Peyer's patch (tissue), 4 donors: ENCODE results near the gene TAS2R38. TPM values are rescaled to one million over a fixed set of nuclear protein-coding genes. Genes with fewer than 3 reads are reported as not detected.

ENCODE experiments used
- DNase-seq, 3 donors: peaks; one replicate each; pipeline ENCODE4 v3.0.0-alpha.2; 2017 to 2019
- H3K27ac ChIP-seq, 4 donors: fragments of 200-600 bp; sonication (generic); one replicate each; pipeline ENCODE4 v1.5.1; 2016 to 2019
- H3K27me3 ChIP-seq, 2 donors: fragments of 200-600 bp; sonication (generic); one replicate each; pipeline ENCODE4 v1.5.1; 2019
- H3K36me3 ChIP-seq, 3 donors: fragments of 200-600 bp; sonication (generic); one replicate each; pipeline ENCODE4 v1.5.1; 2016 to 2019
- H3K4me1 ChIP-seq, 4 donors: fragments of 200-600 bp; sonication (generic); one replicate each; pipeline ENCODE4 v1.5.1; 2016 to 2019
- H3K4me3 ChIP-seq, 4 donors: fragments of 200-600 bp; sonication (generic); 1 replicate in 3 of 4; 2 replicates in 1 of 4; pipeline ENCODE4 v1.5.1; 2016 to 2019; ENCODE audit warnings: mild to moderate bottlenecking in 1 of 4
- H3K9me3 ChIP-seq, 4 donors: fragments of 200-600 bp; sonication (generic); one replicate each; pipeline ENCODE4 v1.5.1; 2016 to 2019; ENCODE audit warnings: mild to moderate bottlenecking in 1 of 4
- CTCF ChIP-seq, 6 experiments: fragments of 450-650 bp in 4 of 6; fragments of 200-600 bp in 2 of 6; sonication (generic) in 1 of 6; IDR thresholded peaks; one replicate each; pipeline ENCODE4 v1.5.1; 2017 to 2019; ENCODE audit warnings: antibody characterized with exemption in 6 of 6, mild to moderate bottlenecking in 3 of 6, moderate library complexity in 1 of 6
- POLR2A ChIP-seq, 2 donors: fragments of 450-650 bp; IDR thresholded peaks; one replicate each; pipeline ENCODE4 v1.5.1; 2017; ENCODE audit warnings: antibody characterized with exemption in 2 of 2, mild to moderate bottlenecking in 2 of 2, moderate library complexity in 2 of 2
- total RNA-seq, 4 donors: library from RNA; depleted of rRNA; stranded (reverse); fragments of >200 nt; gene quantifications; one replicate each; pipeline ENCODE4 v1.1.0, GENCODE V29; 2016

The TAS2R38 gene
- total RNA-seq, 4 donors from 2014 or later = 1.3 to 2.7 TPM; not detected in 2

GRCh38 chr7:141928845-141929195 is 44.8 kb downstream of the TAS2R38 start:
- Histone ChIP-seq H3K36me3 (no peaks in the 10 kb centered on the region), H3K27me3 (no peaks in the 10 kb centered on the region), H3K4me3 (no peak overlapping the region), H3K27ac (no peak overlapping the region), H3K9me3 (no peaks in the 10 kb centered on the region), H3K4me1 (no peaks in the 10 kb centered on the region)
- TF ChIP-seq CTCF (IDR thresholded peaks at IDR 0.05) (no peak), POLR2A (IDR thresholded peaks at IDR 0.05) (no peak)
- no peak for DNase-seq

GRCh38 chr7:141928146-141928844 is 45.3 kb downstream of the TAS2R38 start:
- Histone ChIP-seq H3K36me3 (no peaks in the 10 kb centered on the region), H3K9me3 (no peaks in the 10 kb centered on the region), H3K27ac (no peak overlapping the region), H3K4me1 (no peaks in the 10 kb centered on the region), H3K27me3 (no peaks in the 10 kb centered on the region), H3K4me3 (no peak overlapping the region)
- DNase-seq = no peak
- no peak for TF ChIP-seq CTCF (IDR thresholded peaks at IDR 0.05)
- TF ChIP-seq POLR2A (IDR thresholded peaks at IDR 0.05) = no peak

Other genes starting within 250 kb of the TAS2R38 start
- 100 to 1,000 TPM in 1 of 4 donors, 10 to 100 TPM in 3; 54.4 to 106 (median 67.7) TPM for gene SSBP1, start 235.4 kb downstream of the TAS2R38 start, total RNA-seq
- gene TAS2R3, start 209.7 kb downstream of the TAS2R38 start, total RNA-seq = 1 to 10 TPM; 5.7 to 6.6 (median 6.3) TPM
- gene TAS2R4, start 197.1 kb downstream of the TAS2R38 start, total RNA-seq = 1 to 10 TPM in 3 of 4 donors, not detected in 1; 1.9 to 5.6 (median 3.3) TPM
- 1 to 10 TPM; 2.1 to 6.0 (median 5.2) TPM for gene TAS2R5, start 183.6 kb downstream of the TAS2R38 start, total RNA-seq
- not detected for gene PRSS37, start 132.3 kb downstream of the TAS2R38 start, total RNA-seq
- not detected for gene OR9A4, start 57.4 kb downstream of the TAS2R38 start, total RNA-seq
- not detected for gene CLEC5A, start 26.8 kb downstream of the TAS2R38 start, total RNA-seq
- gene MGAM, start 22.1 kb upstream of the TAS2R38 start, total RNA-seq = 100 to 1,000 TPM in 3 of 4 donors, 1 to 10 TPM in 1; 9.1 to 922 (median 596) TPM
- 100 to 1,000 TPM in 1 of 4 donors, 10 to 100 TPM in 3; 11.6 to 116 (median 90.3) TPM for gene MGAM2, start 137.9 kb upstream of the TAS2R38 start, total RNA-seq